ENCODE results near the gene LIN7B. TPM values are rescaled to one million over a fixed set of nuclear protein-coding genes. Genes with fewer than 3 reads are reported as not detected.

The LIN7B gene
- total and polyA plus RNA-seq, 9 of the 15 experiments (the other 6 are each of a cell fraction or from before 2014, with no cell fraction given), result 0.89 to 15.7 (median 4.0) TPM

GRCh38 chr19:49150106-49150943, 36.2 kb downstream of the LIN7B start (continued):
- TF ChIP-seq ZNF41 (CRISPR knock-in tag; conservative IDR thresholded peaks at IDR 0.05) (no peak), E2F3 (CRISPR knock-in tag; IDR thresholded peaks at IDR 0.05) (peak; percentile 46), SMAD4 (CRISPR knock-in tag; conservative IDR thresholded peaks at IDR 0.05) (peak; percentile 69), MTF1 (CRISPR knock-in tag; IDR thresholded peaks at IDR 0.05; ENCODE audit: borderline replicate concordance) (no peak), ZNF699 (CRISPR knock-in tag; IDR thresholded peaks at IDR 0.05; ENCODE audit: insufficient replicate concordance) (no peak), ZSCAN32 (CRISPR knock-in tag; IDR thresholded peaks at IDR 0.05) (no peak), SRSF1 (IDR thresholded peaks at IDR 0.05; ENCODE audit: low read depth, low read length) (0 out of 2 replicates have a peak, but pooled peaks have one; percentile 64), CBFB (CRISPR knock-in tag; IDR thresholded peaks at IDR 0.05) (no peak), RFX7 (CRISPR knock-in tag; IDR thresholded peaks at IDR 0.05) (no peak), SNAPC5 (CRISPR knock-in tag; IDR thresholded peaks at IDR 0.05) (no peak), ZFP30 (CRISPR knock-in tag; IDR thresholded peaks at IDR 0.05; ENCODE audit: borderline replicate concordance) (no peak), JUND (IDR thresholded peaks at IDR 0.05; ENCODE audit: borderline replicate concordance, low read depth, low read length) (peak; percentile 90), JUND (tag; IDR thresholded peaks at IDR 0.05; ENCODE audit: borderline replicate concordance, low read depth, low read length) (no peak; the same call in 2 of the 3 replicates), NFXL1 (CRISPR knock-in tag; IDR thresholded peaks at IDR 0.05) (no peak), BCL6 (CRISPR knock-in tag; IDR thresholded peaks at IDR 0.05) (no peak), ZNF316 (IDR thresholded peaks at IDR 0.05) (no peak), ZBTB17 (CRISPR knock-in tag; IDR thresholded peaks at IDR 0.05) (no peak), NR2C2 (CRISPR knock-in tag; IDR thresholded peaks at IDR 0.05) (peak; percentile 66; the same call in 1 of the 2 replicates), NR2C2 (tag; IDR thresholded peaks at IDR 0.05) (peak; percentile 59), SAP30 (IDR thresholded peaks at IDR 0.05; ENCODE audit: borderline replicate concordance, insufficient read depth, low read depth, low read length, poor library complexity, severe bottlenecking) (no peak)
- TF ChIP-seq, protein P1, sequence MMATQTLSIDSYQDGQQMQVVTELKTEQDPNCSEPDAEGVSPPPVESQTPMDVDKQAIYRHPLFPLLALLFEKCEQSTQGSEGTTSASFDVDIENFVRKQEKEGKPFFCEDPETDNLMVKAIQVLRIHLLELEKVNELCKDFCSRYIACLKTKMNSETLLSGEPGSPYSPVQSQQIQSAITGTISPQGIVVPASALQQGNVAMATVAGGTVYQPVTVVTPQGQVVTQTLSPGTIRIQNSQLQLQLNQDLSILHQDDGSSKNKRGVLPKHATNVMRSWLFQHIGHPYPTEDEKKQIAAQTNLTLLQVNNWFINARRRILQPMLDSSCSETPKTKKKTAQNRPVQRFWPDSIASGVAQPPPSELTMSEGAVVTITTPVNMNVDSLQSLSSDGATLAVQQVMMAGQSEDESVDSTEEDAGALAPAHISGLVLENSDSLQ (IDR thresholded peaks at IDR 0.05), result peak; percentile 74
- TF ChIP-seq, protein P2, sequence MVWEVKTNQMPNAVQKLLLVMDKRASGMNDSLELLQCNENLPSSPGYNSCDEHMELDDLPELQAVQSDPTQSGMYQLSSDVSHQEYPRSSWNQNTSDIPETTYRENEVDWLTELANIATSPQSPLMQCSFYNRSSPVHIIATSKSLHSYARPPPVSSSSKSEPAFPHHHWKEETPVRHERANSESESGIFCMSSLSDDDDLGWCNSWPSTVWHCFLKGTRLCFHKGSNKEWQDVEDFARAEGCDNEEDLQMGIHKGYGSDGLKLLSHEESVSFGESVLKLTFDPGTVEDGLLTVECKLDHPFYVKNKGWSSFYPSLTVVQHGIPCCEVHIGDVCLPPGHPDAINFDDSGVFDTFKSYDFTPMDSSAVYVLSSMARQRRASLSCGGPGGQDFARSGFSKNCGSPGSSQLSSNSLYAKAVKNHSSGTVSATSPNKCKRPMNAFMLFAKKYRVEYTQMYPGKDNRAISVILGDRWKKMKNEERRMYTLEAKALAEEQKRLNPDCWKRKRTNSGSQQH (CRISPR knock-in tag; IDR thresholded peaks at IDR 0.05), result peak; percentile 60; the same call in 1 of the 2 replicates
- TF ChIP-seq, protein P3, sequence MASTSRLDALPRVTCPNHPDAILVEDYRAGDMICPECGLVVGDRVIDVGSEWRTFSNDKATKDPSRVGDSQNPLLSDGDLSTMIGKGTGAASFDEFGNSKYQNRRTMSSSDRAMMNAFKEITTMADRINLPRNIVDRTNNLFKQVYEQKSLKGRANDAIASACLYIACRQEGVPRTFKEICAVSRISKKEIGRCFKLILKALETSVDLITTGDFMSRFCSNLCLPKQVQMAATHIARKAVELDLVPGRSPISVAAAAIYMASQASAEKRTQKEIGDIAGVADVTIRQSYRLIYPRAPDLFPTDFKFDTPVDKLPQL (IDR thresholded peaks at IDR 0.05; ENCODE audit: extremely low read depth, insufficient read length), result no peak
- TF ChIP-seq, protein P4, sequence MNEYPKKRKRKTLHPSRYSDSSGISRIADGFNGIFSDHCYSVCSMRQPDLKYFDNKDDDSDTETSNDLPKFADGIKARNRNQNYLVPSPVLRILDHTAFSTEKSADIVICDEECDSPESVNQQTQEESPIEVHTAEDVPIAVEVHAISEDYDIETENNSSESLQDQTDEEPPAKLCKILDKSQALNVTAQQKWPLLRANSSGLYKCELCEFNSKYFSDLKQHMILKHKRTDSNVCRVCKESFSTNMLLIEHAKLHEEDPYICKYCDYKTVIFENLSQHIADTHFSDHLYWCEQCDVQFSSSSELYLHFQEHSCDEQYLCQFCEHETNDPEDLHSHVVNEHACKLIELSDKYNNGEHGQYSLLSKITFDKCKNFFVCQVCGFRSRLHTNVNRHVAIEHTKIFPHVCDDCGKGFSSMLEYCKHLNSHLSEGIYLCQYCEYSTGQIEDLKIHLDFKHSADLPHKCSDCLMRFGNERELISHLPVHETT (CRISPR knock-in tag; conservative IDR thresholded peaks at IDR 0.05 in 1 of 2, IDR thresholded peaks at IDR 0.05 in 1 of 2), result peak in 1 of 2 experiments; percentile 68; a peak in 1 of 4 replicates
